ENCODE data around the gene UTP4.

- no peak for TF ChIP-seq CTCF (IDR thresholded peaks at IDR 0.05)
- no peak for TF ChIP-seq POLR2A (IDR thresholded peaks at IDR 0.05)
- TF ChIP-seq POLR2AphosphoS5 (IDR thresholded peaks at IDR 0.05; ENCODE audit: insufficient read depth in 1 of 2, low read depth in 1 of 2), result no peak
Measured at GRCh38 chr16:69100071-69100691, 32.3 kb upstream of the UTP4 start.
